Activated CD4-positive, alpha-beta T cell treated with anti-CD3 and anti-CD28 coated beads for 24 hours (primary cell): ENCODE results near the gene PNMA1.

ENCODE experiments used
- DNase-seq, 2 donors: peaks; one replicate each; pipeline ENCODE4 v3.0.0-alpha.2; 2020; ENCODE audit warnings: low read depth in 2 of 2

The PNMA1 gene, protein sequence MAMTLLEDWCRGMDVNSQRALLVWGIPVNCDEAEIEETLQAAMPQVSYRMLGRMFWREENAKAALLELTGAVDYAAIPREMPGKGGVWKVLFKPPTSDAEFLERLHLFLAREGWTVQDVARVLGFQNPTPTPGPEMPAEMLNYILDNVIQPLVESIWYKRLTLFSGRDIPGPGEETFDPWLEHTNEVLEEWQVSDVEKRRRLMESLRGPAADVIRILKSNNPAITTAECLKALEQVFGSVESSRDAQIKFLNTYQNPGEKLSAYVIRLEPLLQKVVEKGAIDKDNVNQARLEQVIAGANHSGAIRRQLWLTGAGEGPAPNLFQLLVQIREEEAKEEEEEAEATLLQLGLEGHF

DNA sequence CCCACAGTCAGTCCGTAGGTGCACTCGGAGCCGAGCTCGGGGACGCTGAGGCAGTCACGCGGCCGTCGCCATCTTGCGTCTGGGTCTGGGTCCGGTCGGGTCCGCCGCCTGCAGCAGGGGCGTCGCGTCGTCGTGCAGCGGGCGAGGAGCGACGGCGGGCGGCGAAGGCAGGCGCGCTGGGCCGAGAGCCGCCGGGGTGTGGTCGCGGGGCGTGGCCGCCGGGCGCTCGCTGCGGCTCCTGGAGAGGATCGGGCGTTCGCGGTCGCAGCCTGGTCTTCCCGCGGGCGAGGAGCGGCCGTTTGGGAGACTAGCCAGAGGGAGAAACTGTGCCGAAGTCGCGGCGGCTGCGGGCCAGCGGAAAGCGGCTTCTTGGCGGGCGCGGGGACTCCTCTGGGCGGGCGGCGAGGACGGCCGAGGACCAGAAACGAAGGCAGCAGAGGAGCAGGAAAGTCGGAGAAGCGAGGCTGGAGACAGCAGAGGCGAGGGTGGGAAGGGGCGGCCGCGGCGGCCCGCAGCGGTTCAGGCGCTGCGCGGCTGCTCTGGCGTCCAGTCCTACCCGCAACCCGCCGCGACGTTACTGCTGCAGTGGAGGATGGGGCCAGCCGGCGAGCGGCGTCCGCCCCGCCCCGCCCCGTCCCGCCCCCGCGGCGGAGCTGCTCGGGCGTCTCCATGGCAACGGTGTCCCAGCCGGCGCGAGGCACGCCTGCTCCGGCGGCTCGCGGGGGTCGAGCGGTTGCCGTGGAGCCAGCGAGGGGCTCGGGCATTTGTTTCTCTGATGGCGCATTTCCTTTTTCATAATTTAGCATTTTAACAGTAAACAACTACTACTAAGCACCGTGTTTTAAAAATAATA lies at the start of gene PNMA1:
PNMA1 (minus strand) TSS at position 582 of the 853 bp plus-strand sequence. CDS start 745 bp downstream, outside the sequence.
- peak; percentile 75 to 83 for DNase-seq

DNA sequence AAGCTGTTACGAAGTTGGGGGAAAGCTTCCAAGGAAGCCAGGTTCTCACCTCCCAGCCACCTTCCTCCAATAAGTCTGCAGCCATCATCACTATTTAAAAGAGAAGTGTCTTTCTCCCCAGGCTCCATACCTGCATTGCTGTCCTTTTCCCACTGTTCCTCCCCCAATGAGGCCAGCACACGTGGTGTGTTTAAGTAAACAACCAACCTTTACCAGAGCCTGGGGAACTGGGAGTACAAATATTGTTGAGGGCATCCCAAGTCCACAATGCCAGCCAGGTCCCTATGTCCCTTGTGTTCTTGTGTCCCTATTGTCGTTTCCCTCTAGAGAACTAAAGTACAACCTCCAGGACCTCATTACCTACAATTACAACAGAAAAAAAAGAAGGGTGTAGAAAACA lies 49.2 kb upstream of the PNMA1 start:
- DNase-seq, result no peak

DNA sequence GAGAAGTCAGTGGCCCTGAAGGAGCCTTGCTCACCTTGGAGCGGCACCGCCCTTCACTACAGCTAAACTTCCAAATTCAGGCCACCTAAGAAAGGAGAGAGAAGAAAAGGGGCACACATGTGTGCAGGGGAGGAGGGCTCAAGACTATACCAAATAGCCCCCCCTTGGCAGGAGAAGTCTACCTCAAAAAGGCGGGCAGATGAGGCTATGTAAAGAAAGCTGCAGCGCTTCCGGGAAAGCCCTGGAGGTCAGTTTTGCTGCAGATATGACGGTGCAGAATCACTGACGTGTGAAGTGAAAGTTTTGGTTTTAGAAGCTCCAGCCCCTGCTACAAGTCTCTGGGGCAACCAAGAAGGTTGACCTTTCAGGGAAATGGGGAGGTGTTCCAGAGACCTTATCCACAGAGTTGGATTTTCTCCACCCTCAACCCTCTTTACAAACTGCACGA lies 48.2 kb upstream of the PNMA1 start:
- no peak for DNase-seq

DNA sequence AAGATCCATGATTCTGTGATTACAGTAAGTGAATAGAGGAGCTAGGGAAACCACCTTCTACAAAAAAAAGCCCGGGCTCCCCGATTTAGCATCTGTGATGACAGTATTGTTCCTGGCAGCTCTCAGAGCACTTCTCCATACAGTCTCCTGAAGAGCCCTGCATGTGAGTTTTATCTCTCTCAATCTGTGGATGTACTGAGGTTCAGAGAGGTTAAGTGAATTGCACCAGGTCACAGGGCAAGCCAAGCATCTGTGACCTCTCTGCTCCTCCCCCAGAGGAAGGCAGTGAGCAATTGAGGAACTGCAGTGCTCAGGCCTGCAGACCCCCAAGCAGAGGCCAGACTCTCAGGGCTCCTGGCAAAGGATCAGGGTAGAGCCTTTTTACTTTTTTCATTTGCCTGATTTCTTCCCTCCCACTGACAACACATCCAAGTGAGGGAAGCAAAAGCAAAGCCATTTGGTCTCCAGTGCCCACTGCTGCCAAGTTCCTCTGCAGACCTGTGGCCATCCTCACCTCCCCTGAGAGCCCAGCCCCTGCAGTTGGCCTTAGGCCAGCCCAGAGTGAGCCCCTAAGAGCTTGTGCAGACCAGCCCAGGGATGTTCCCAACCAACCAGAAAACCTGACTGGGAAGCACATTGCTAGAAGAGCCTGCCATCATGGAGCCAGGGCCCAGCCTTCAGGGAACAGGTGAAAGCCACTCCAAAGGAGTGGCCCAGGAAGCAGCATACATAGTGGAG lies 47.6 kb upstream of the PNMA1 start:
- no peak for DNase-seq

DNA sequence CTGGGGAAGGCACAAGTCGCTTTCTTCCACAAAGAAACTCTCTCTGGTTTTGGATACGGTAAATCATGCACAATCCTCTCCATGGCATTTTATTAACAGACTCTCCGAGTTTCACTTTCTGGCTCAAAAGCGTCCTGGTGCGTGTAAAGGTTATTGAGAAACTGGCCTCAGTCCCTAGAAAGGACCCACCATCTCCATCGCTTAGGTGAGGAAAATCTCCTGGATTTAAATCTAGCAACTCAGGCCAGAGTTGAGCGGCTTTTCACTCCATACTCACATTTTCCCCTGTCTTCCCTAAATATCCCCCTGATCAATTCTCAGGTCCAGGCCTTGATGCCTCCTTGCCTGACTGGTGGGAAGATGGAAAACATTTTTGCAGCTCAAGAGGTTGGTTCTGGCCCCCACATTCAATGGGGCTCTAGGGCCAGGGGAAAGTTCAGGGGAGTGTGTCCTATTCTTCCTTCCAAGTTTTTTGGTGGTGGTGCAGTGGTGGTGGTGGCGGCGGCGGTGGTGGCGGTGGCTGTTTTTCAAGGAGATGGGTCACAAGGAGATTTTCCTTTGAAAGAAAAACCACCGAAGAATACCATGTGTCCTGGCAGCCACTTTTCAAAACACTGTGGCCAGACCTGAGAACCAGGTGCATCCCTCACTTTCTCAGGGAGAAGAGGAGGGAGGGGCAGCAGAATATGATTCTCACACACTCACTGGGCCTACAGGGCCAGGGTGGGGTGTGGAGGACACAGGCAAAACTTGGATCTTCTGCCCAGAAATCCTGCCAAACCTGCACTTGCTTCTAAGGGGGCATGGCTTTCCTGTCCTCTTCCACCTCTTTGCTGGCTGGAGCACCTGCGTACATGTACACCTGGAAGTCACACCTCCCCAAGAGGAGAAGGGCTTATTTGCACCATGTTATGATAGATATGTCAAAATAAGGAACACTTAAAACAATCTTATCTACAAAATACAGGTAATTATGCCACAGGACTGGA lies 46.7 kb upstream of the PNMA1 start:
- no peak for DNase-seq

DNA sequence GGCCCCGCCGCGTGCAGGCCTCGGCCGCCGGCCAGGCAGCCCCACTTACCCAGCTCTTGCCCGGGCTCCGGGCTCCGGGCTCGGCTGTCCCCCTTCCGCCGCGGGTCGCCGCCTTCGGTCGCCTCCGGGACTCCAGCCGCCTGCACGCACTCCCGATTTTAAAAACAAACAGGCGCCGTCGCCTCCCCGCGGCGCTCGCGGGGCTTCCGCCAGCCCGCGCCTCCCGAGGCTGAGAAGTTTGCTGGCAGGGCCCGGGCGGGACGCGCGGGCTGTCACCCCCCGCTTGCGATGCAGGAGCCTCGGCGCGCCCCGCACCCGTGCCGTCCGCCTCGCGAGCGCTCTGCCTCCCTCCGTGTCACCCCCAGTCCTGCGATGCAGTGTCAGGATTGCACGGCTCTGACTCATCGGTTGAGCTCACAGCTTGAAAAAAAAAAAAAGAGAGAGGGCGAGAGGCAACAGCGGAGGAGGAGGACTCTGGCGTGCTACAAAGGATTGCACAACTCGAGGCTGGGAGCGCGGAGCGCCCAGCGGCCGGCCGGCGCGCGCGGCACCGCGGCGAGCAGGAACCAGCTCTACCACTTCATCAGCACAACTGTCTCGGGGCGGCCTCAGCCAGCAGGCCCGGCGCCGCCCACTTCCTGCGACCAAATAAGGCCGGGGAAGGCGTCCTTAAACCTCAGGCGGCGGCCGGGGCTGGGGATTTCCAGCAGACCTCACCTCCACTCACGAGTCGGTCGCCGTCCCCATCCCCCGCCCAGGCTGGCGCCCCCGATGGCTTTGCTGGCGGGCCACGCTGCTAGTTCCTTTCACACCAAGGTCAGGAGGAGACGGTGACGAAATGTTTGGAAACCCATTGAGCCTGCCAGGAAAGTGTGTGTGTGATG lies 45.8 kb upstream of the PNMA1 start:
- peak; percentile 94 to 96 for DNase-seq

DNA sequence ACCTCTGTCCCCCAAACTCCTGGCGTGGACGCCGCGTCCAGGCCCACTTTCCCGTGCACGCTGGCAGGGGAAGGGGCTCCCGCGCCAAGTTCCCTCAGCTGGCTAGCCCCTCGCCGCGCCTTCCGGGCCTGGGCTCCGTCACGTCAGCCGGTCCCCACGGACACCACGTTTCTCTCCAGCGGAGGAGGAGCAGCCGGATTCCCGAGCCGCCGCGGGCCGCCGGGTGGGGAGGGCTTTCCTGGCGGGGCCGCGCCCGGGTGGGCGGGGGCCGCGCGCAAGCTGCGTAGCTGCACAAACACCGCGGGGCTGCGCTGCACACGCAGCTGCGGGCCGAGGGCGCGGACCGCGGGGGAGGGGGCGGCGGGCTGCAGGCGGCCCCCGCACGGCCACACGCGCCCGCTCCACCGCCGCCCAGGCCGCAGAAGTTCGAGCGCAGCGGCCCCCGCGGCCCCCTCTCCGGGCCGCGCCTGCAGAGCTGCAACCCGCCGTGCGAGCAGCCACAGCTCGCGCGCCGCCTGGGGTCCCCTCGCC lies 45.1 kb upstream of the PNMA1 start:
- DNase-seq, result no peak

DNA sequence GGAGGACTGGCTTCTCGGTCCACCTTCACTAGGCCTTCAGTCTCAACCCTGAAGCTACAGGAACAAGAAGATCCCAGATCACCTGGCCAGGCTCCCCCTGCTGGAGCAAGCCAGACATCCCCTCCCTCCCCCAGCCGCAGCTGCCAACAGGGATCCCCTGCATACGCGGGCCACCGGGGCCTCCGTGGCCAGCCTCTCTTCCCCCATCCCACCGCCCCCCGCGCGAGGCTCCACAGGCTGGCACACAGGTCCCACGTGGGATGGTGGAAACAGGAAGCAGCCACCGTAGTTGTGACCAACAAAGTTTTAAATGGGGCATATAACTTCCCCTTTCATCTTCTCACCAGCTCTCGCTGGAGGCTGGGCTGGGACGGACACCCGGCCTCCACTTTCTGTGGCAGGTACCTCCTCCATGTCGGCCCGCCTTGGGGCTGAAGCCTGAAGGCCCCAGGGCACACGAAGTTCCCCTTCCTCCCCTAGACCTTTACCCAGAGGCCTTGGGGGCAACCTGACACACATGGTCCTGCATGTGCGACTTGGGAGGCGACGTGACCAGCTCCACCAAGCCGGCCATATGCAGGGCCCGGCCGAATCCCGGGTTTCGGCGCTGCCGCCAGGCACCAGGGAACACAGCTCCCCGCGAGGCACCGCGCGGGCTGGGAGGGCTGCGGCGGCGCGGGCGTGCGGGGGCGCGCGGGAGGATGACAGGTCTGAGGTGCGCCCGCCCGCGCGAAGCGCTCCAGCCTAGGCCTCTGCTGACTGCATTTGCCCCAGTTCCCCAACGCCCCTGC lies 44.4 kb upstream of the PNMA1 start:
- DNase-seq, result peak; percentile 54 to 65

DNA sequence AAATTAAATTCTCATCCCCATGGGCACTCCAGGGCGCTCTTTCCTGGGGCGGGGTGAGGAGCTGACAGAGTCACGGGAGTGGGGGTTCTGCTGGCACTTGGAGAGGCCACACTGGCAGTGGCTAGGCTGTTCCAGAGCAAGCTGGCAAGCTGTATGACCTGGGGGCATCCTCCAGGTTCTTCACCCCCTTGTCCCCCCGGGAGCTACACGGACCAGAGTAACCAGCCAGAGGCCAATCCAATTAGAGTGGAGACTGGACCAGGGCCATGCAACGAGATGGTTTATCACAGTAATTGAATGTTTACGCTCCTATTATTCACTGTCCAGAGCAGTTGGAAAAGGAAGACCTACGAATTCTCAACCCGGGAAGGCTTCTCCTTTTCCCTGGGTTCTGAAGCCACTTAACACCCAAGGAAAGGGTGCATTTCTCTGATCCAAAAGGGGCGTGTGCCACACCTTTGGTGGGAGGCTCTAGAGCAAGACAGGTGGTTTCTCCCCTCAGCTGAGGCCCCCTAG lies 43.8 kb upstream of the PNMA1 start:
- DNase-seq, result no peak

DNA sequence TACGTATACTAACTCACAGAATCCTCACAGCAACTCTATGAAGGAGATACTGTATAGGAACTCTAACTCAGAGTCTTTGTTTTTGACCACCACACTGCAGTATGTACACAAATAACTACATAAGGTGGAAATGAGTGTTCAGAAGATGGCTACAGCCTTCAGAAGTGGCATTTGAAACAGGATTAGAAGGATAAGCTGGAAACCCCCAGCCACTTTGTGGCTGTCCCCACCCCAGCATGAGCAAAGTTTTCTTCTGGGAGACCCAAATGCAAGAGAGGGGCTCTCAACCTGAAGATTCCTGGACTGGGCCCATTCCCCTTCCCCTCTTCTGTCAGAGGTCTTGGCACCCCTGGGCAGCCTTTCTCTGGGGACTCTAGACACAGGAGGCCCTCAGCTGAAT lies 43.2 kb upstream of the PNMA1 start:
- no peak for DNase-seq

DNA sequence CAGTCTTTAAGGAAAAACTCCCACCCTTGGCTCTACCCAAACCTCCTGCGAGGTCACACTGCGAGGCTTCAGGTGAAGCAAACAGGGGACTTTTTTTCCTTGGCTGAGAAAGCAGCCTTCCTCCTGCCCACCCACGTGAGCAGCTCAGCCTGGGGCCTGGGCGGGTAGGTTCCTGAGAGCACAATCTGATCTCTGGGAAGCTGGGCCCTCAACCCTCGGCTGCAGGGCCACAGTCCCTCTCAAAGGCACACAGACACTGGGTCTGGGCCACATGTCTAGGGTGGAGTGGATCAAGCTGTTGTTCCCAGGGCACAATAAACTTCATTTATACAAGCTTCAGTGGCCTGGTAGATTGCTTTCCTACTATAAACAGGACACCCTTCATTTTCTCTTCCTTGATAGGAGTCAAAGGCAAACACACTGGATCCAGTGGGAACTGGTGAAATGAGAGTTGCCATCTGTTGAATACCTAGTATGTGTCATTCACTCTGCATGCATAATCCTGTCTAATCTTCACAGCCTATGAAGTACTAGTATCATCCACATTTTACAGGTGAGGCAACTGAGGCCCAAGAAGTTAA lies 41.3 kb upstream of the PNMA1 start:
- no peak for DNase-seq

DNA sequence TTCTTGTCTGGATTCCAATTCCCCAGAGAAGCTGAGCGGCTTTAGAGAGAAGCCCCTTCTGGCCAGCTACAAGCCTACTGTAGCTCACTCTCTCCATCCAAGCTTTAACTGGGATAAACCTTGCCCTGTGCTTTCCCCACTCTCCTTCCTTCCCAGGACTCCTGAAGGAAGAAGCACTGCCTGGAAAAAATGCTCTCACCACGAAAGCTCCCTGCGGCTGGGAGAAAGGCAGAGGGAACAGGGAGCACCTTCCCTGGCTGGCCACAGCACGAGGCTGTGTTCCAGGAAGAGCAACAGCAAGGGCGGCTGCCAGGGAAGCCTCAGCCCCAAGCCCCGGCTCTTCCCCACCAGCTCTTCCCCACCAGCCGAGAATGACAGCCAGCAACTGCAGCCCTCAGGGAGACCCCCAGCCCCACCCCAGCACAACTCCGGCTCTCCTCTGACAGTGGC lies 40.8 kb upstream of the PNMA1 start:
- no peak for DNase-seq

DNA sequence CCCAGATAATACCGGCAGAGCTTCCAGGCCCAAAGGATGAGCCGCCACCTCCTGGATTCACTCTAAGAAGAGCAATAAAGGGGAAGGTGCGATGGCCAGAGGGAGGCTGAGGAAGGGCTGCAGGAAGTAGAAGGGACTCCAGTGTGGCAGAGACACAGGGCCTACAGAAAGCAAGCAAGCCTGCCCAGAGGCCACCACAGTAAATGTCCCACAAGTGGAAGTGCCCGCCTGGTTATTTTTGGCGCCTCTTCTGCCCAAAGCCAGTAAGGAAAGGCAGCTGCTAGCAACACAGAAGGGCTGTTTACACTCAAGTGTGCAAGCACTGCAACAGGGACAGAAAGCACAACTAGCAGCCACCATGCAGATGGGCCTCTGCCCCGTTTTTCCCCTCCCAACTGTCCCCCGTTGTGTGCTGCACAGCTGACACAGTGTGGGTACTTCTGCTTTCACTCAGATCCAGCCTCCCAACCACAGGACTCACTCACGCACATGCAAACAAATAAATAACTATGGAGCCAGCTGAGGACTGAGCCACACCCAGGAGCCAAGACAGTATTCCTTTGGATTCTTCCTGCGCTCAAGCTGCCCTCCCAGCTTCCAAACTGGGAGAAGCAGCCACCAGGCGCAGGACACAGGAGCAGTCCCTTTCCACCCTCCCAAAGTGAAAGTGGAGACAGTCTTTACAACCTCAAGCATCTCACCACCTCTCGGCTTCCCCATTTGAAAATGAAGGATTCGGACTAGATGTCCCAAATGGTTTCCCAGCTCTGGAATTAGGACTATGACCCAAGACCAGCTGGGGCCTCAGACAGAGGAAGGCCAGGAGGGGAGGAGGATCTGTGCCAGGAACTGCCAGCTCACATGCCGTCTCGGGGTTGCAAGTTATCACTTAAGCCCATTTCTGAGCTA lies 40.0 kb upstream of the PNMA1 start:
- DNase-seq, result no peak

DNA sequence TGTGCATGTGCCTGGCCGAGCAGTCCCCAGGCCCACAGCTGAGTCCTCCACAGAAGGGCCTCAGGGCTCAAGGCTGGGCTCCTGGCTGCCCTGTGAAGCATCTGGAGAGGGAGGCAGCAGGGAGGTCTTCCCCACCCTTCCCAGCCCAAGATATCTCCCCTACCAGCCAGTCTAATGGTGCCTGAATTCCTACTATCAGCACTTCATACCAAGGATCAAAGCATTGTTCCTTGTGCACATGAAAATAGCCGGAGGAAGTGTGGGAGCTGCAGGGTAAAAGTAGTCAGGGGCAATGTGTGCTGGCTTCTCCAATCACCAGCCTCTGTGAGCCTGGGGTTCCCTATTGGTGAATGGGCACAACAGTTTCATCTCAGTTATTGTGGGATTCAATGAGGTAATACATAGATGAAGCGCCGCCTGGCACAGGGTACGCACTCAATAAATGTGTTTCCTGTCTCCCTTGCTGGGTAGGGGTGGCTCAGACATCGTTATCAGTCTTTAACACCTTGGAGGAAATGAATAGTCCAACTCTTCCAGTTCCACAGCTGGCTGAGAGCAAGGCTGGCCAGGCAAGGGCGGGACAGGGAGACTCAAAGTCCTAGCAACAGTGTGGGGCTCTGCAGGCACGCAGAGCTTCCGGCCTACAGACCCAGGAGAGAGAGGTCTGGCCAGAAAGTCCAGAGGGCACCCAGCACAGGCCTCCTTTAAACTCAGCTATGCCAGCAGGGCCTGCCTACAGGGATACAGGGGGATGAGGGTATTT lies 39.1 kb upstream of the PNMA1 start:
- DNase-seq, result no peak

DNA sequence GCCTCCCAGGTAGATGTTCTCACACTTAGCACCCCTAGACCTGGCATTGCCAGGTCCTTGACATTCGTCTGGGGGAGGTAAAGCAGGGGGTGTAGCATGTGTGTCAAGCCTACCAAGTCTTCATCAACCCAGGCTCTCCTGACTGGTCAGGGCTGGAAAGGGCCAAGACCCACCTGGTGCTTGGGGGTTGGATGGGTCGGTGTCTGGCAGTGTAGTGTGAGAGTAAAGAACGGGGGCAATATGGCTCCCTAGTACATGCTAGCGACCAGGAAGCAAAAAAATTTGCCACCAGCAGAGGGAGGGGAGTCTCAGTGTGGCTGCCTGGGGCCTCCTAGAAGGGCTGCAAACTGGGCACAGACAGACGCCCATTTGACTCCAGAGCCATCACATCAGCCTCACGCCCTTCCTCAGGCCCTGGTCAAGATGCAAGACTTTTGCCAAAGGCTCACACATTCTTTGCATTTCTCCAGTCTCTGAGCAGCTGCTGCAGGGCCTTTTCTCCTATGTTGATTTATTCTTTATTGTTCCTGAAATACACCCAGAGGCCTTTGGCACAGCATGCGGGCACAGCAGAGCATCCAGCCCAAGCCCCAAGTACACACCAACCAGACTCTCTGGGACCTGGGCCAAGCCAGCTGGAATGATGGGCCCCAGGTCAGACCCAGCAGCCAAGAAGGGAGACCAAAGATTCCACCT lies 38.3 kb upstream of the PNMA1 start:
- no peak for DNase-seq
